IPS DF 6.9 (cell line): ENCODE data around the gene ITPR2.
"Not testable (repeated sequence)": the region's sequence is repeated elsewhere in the genome, so short reads cannot be mapped to it uniquely, and the experiment has no call there.

ENCODE experiments used
- DNase-seq: peaks from one replicate; pipeline ENCODE4 v3.0.0-alpha.2; 2013; ENCODE audit warnings: low read depth, low spot score
- H3K27ac ChIP-seq: one replicate; pipeline ENCODE4 v1.5.1; 2013; ENCODE audit warnings: low read length, control low read depth
- H3K27me3 ChIP-seq: 2 replicates; pipeline ENCODE4 v1.6.1; 2013; ENCODE audit warnings: mild to moderate bottlenecking, low read length; ENCODE audit not compliant: control insufficient read depth, insufficient read depth
- H3K36me3 ChIP-seq: 2 replicates; pipeline ENCODE4 v1.6.1; 2013; ENCODE audit warnings: low read length; ENCODE audit not compliant: control insufficient read depth, insufficient read depth
- H3K4me1 ChIP-seq: 2 replicates; pipeline ENCODE4 v1.6.1; 2013; ENCODE audit warnings: low read length; ENCODE audit not compliant: control insufficient read depth, insufficient read depth
- H3K4me3 ChIP-seq: 2 replicates; pipeline ENCODE4 v1.5.1; 2013; ENCODE audit warnings: mild to moderate bottlenecking, low read length
- H3K9me3 ChIP-seq: 2 replicates; pipeline ENCODE4 v1.6.1; 2013; ENCODE audit warnings: low read length, inconsistent platforms; ENCODE audit not compliant: control insufficient read depth, insufficient read depth
- WGBS: extraction: QIAGEN DNeasy Blood & Tissue Kit; methylation state at CpG from one replicate; pipeline ENCODE4 v1.1.7; 2013; ENCODE audit warnings: mixed read lengths, missing lambda C conversion rate; ENCODE audit not compliant: insufficient read length, insufficient coverage; 5-methylcytosine and 5-hydroxymethylcytosine counted together

Gene ITPR2

DNA sequence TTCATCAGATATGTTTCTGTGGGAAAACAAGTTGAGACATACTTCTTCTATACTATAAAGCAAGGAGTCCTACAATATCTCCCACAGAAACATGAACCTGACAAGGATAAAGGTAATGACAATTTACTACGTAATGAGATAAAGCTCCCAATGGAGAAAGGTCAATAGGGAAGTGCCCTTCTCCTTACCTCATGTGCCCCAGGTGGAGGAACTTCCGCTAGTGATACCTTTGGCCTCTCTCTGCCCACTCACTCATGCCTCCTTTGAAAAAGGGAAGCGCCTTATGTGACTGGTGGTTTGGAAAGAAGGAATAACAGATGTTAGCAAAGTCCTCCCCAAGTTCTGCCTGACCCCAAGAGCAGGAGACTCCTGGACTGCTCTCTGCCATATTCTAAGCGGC, 305.3 kb downstream of the ITPR2 start:
- Histone ChIP-seq H3K27me3 (no peaks in the 10 kb centered on the region), H3K36me3 (no peaks in the 10 kb centered on the region), H3K27ac (no peak overlapping the region), H3K4me1 (no peaks in the 10 kb centered on the region), H3K9me3 (no peaks in the 10 kb centered on the region), H3K4me3 (no peak overlapping the region)
- WGBS: no CpG with 5 or more reads among the region's 4 CpGs
- no peak for DNase-seq

DNA sequence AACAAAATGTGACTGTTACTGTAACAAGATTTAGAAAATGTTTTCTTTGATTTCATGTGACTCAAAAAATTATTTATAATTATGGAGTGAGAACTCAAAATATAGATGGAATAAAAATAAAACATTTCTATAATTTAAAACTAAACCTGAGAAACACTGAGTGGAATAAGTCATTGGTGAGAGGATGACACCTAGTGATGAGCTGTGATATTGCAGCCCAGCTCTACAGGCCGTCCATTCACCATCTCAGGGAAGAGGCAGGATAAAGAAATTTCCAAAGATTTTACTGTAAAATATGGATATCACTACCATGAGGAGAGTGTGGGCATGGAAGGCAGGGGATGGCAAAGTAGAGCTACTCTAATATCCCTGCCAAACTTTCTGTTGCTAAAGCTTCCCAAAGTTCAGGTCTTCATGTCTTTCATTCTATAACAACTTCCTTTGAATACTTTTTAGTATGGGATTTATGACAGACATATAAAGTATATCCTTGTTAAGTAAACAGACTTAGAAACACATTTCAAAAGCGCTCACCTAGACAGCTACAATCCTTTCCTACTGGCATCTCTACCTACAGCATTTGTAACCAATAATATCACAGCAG, 308.0 kb downstream of the ITPR2 start:
- Histone ChIP-seq H3K27ac (no peak overlapping the region), H3K27me3 (no peaks in the 10 kb centered on the region), H3K36me3 (no peaks in the 10 kb centered on the region), H3K4me1 (no peaks in the 10 kb centered on the region), H3K4me3 (no peak overlapping the region), H3K9me3 (no peaks in the 10 kb centered on the region)
- DNase-seq: peak; percentile 50
- no CpG with 5 or more reads among the region's 2 CpGs for WGBS

GRCh38 chr12:26523708-26524150, 309.3 kb downstream of the ITPR2 start:
- Histone ChIP-seq H3K9me3 (no peaks in the 10 kb centered on the region), H3K4me3 (no peak overlapping the region), H3K36me3 (no peaks in the 10 kb centered on the region), H3K27ac (no peak overlapping the region), H3K4me1 (no peaks in the 10 kb centered on the region), H3K27me3 (no peaks in the 10 kb centered on the region)
- DNase-seq: no peak
- WGBS: no CpG with 5 or more reads among the region's 9 CpGs

GRCh38 chr12:26520869-26521268, 312.1 kb downstream of the ITPR2 start:
- Histone ChIP-seq H3K4me3 (no peak overlapping the region), H3K4me1 (no peaks in the 10 kb centered on the region), H3K9me3 (no peaks in the 10 kb centered on the region), H3K36me3 (no peaks in the 10 kb centered on the region), H3K27ac (no peak overlapping the region), H3K27me3 (no peaks in the 10 kb centered on the region)
- no peak for DNase-seq

DNA sequence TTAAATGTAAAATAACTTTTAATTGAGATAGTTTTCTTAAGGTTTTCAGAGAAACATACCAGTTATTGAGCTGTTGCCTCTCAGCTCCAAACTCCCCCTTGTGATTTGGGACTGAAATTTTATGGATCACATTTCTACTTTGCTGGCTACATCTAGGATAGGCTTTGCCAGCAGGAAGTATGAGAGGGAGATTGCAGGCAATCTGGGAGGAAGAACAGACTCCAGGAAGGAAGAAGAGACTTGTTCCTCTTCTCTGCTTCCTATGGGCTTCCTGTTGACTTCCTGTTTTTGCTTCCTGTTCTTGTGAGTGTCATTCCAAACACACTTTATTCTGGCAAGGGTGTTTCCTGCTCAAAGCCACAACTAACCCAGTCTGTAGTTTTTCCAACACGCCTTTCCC, 312.9 kb downstream of the ITPR2 start:
- Histone ChIP-seq H3K4me3 (no peak overlapping the region), H3K27me3 (no peaks in the 10 kb centered on the region), H3K36me3 (no peaks in the 10 kb centered on the region), H3K9me3 (no peaks in the 10 kb centered on the region), H3K27ac (no peak overlapping the region), H3K4me1 (no peaks in the 10 kb centered on the region)
- DNase-seq: no peak
- WGBS: no CpG with 5 or more reads among the region's 1 CpG

DNA sequence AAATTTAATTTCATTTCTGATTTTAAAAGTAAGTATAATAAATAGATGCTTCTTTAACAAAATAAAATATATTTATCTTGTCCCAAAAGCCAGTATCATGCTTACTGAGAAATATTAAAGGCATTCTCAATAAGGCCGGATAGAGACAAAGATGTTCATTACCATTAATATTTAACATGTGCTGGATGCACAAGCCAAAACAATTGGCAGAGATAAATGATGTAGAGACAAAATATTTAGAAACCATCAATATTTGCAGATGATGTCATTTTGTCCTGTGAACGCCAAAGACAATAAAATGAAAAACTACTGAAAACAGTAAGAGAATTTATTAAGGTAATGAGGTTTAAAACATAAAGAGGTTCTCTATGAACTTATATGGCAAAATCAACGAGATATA, 313.5 kb downstream of the ITPR2 start:
- DNase-seq: no peak
- Histone ChIP-seq H3K27ac (no peak overlapping the region), H3K9me3 (no peaks in the 10 kb centered on the region), H3K27me3 (no peaks in the 10 kb centered on the region), H3K4me3 (no peak overlapping the region), H3K36me3 (no peaks in the 10 kb centered on the region), H3K4me1 (no peaks in the 10 kb centered on the region)
- WGBS: 100% methylated on average over 1 of the region's 3 CpGs

DNA sequence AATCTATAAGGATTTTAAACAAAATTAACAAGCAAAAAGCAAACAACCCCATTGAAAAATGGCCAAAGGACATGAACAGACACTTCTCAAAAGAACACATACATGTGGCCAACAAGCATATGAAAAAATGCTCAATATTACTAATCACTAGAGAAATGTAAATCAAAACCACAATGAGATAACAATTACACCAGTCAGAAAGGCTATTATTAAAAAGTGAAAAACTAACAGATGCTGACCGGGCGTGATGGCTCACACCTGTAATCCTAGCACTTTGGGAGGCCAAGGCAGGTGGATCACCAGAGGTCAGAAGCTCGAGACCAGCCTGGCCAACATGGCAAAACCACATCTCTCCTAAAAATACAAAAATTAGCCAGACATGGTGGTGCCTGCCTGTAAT, 315.7 kb downstream of the ITPR2 start:
- not testable (repeated sequence) for H3K9me3 ChIP-seq, H3K4me1 ChIP-seq, H3K4me3 ChIP-seq, H3K27me3 ChIP-seq, H3K27ac ChIP-seq, H3K36me3 ChIP-seq, DNase-seq
- WGBS: no CpG with 5 or more reads among the region's 3 CpGs

GRCh38 chr12:26514364-26514763, 318.6 kb downstream of the ITPR2 start:
- Histone ChIP-seq H3K36me3 (no peaks in the 10 kb centered on the region), H3K27ac (no peak overlapping the region), H3K9me3 (no peaks in the 10 kb centered on the region), H3K4me1 (peaks cover 8% of the 10 kb centered on the region), H3K4me3 (no peak overlapping the region), H3K27me3 (no peaks in the 10 kb centered on the region)
- no CpG with 5 or more reads among the region's 3 CpGs for WGBS
- DNase-seq: no peak

DNA sequence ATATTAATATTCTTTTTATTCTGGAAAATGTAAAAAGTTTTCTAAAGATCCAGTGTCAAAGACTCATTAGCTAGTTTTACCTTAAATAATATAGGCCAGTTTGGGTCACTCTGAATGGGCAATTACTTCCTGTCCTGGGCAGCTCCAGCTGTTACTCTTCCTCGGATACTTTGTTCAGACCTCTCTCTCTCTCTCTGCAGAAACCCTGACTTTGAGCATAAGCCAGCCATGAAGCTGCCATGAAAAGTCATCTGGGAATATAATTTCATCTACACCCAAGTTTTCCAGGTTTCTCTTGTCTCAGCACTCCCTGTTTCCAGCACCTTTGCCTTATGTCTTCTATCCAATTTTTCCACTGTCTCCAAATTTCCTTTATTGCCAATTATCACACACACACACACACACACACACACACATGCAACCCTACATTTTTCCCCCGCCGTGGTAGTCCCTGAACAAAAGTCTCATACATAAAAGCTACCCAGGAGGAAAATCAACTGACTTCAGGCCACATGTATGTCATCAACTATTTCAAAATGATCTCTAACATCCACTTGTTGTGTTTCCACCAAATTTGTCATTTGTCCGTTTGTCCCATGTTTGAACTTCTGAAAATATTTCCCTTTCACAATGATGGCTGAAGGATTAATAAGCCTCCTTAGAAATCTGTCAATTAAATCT, 319.5 kb downstream of the ITPR2 start:
- Histone ChIP-seq H3K36me3 (no peaks in the 10 kb centered on the region), H3K27me3 (no peaks in the 10 kb centered on the region), H3K4me1 (peaks cover 8% of the 10 kb centered on the region), H3K4me3 (no peak overlapping the region), H3K27ac (no peak overlapping the region), H3K9me3 (no peaks in the 10 kb centered on the region)
- no peak for DNase-seq
- no CpG with 5 or more reads among the region's 4 CpGs for WGBS

DNA sequence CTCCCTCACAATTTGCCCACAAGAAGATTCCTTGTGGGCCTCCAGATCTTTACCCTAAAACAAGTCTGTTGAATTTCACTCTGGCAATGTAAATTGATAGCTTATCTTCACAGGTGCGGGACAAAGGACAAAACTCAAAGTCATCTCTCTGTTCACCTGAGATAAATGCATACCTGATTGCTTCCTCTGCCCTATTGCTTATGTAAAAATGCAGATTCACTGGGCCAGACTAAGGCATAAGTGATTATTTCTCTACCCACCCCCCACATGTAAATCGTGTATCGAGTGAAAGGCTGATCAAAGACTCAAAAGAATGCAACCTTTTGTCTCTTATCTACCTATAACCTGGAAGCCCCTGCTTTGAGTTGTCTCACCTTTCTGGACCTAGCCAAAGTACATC, 320.8 kb downstream of the ITPR2 start:
- WGBS: no CpG with 5 or more reads among the region's 3 CpGs
- Histone ChIP-seq H3K9me3 (no peaks in the 10 kb centered on the region), H3K4me1 (peaks cover 8% of the 10 kb centered on the region), H3K36me3 (no peaks in the 10 kb centered on the region), H3K27ac (no peak overlapping the region), H3K27me3 (no peaks in the 10 kb centered on the region), H3K4me3 (no peak overlapping the region)
- no peak for DNase-seq

GRCh38 chr12:26510354-26510674, 322.7 kb downstream of the ITPR2 start:
- H3K4me3 ChIP-seq: no peak overlapping the region
- no peaks in the 10 kb centered on the region for H3K9me3 ChIP-seq
- no peaks in the 10 kb centered on the region for H3K36me3 ChIP-seq
- WGBS: no CpG with 5 or more reads among the region's 2 CpGs
- H3K27ac ChIP-seq: no peak overlapping the region
- DNase-seq: no peak
- peaks cover 8% of the 10 kb centered on the region for H3K4me1 ChIP-seq
- no peaks in the 10 kb centered on the region for H3K27me3 ChIP-seq
